C4-2B (cell line): ENCODE data around the gene BAHCC1.

Source experiments
- CTCF ChIP-seq: fragments of 450-650 bp; conservative IDR thresholded peaks from 2 replicates; pipeline ENCODE4 v1.5.1; 2017; ENCODE audit warnings: mild to moderate bottlenecking
- ZFX ChIP-seq: fragments of 450-650 bp; IDR thresholded peaks from 2 replicates; pipeline ENCODE4 v1.6.1; 2017

- TF ChIP-seq CTCF (no peak), ZFX (no peak)
Measured at GRCh38 chr17:81391936-81392908, 3.0 kb upstream of the BAHCC1 start.
